Neural progenitor cell (in vitro differentiated cells): ENCODE measurements around the gene NUDT22. TPM values are rescaled to one million over a fixed set of nuclear protein-coding genes. Genes with fewer than 3 reads are reported as not detected.

Experiments used
- DNase-seq: peaks from one replicate; pipeline ENCODE4 v3.0.0-alpha.2; 2016; ENCODE audit warnings: low spot score
- H2AFZ ChIP-seq: fragments of 200-600 bp; sonication (generic); replicated peaks from 2 replicates; pipeline ENCODE4 v1.6.1; 2016; ENCODE audit warnings: antibody characterized with exemption
- H3F3A ChIP-seq: fragments of 200-600 bp; sonication (generic); 2 replicates; pipeline ENCODE4 v1.6.1; 2016; ENCODE audit warnings: antibody characterized with exemption, low read depth
- H3K27ac ChIP-seq: fragments of 200-600 bp; sonication (generic); 2 replicates; pipeline ENCODE4 v1.5.1; 2016; ENCODE audit warnings: mild to moderate bottlenecking
- H3K27me3 ChIP-seq: fragments of 200-600 bp; sonication (generic); 2 replicates; pipeline ENCODE4 v1.6.1; 2016; ENCODE audit warnings: mild to moderate bottlenecking, moderate library complexity
- H3K36me3 ChIP-seq: fragments of 200-600 bp; sonication (generic); 2 replicates; pipeline ENCODE4 v1.5.1; 2016
- H3K4me1 ChIP-seq: fragments of 200-600 bp; sonication (generic); 2 replicates; pipeline ENCODE4 v1.6.1; 2016; ENCODE audit warnings: mixed run types
- H3K4me2 ChIP-seq: fragments of 200-600 bp; sonication (generic); 2 replicates; pipeline ENCODE4 v1.6.1; 2016
- H3K4me3 ChIP-seq: fragments of 200-600 bp; sonication (generic); 2 replicates; pipeline ENCODE4 v1.5.1; 2016
- H3K79me2 ChIP-seq: fragments of 200-600 bp; sonication (generic); 2 replicates; pipeline ENCODE4 v1.6.1; 2016; ENCODE audit warnings: low read depth
- H3K9ac ChIP-seq: fragments of 200-600 bp; sonication (generic); 2 replicates; pipeline ENCODE4 v1.6.1; 2016
- H3K9me3 ChIP-seq: fragments of 200-600 bp; sonication (generic); 2 replicates; pipeline ENCODE4 v1.5.1; 2016; ENCODE audit warnings: low read depth
- H4K20me1 ChIP-seq: fragments of 200-600 bp; sonication (generic); 2 replicates; pipeline ENCODE4 v1.6.1; 2016; ENCODE audit warnings: low read depth
- H3K27ac Mint-ChIP-seq: 3 replicates; pipeline ENCODE4 v1.8.0; 2021; ENCODE audit warnings: mixed read lengths
- H3K27me3 Mint-ChIP-seq: 2 replicates; pipeline ENCODE4 v1.8.0; 2022; ENCODE audit warnings: low read depth, mild to moderate bottlenecking, inconsistent platforms, moderate library complexity, mixed read lengths; ENCODE audit not compliant: insufficient read depth
- H3K36me3 Mint-ChIP-seq: 3 replicates; pipeline ENCODE4 v1.8.0; 2021; ENCODE audit warnings: mixed read lengths
- H3K4me1 Mint-ChIP-seq: 3 replicates; pipeline ENCODE4 v1.8.0; 2021; ENCODE audit warnings: mixed read lengths
- H3K4me3 Mint-ChIP-seq: 3 replicates; pipeline ENCODE4 v1.8.0; 2021; ENCODE audit warnings: mild to moderate bottlenecking, moderate library complexity, mixed read lengths
- H3K9me3 Mint-ChIP-seq: 3 replicates; pipeline ENCODE4 v1.8.0; 2020; ENCODE audit warnings: mixed read lengths
- EZH2 ChIP-seq: fragments of 200-600 bp; sonication (generic); IDR thresholded peaks from 2 replicates; pipeline ENCODE4 v1.6.1; 2017; ENCODE audit warnings: antibody characterized with exemption, mild to moderate bottlenecking, moderate library complexity
- EZH2phosphoT487 ChIP-seq: fragments of 200-600 bp; sonication (generic); IDR thresholded peaks from 2 replicates; pipeline ENCODE4 v1.6.1; 2017; ENCODE audit warnings: antibody characterized with exemption
- total RNA-seq: library from RNA; depleted of rRNA; stranded (reverse); fragments of >200 nt; gene quantifications from 2 replicates; pipeline ENCODE4 v1.2.3, GENCODE V29; 2015; ENCODE audit warnings: low replicate concordance
- TF ChIP-seq, protein P1 (sequence below): fragments of 200-600 bp; sonication (generic); IDR thresholded peaks from 2 replicates; pipeline ENCODE4 v1.5.1; 2017; ENCODE audit warnings: antibody characterized with exemption, mild to moderate bottlenecking

The NUDT22 gene
- total RNA-seq, 1 donor from 2014 or later, result 23.5 TPM

- Mint-ChIP-seq H3K4me3 (no peak overlapping the region), H3K27me3 (peaks cover 8% of the 10 kb centered on the region), H3K27ac (peak overlapping the region; percentile 42), H3K9me3 (peaks cover 2% of the 10 kb centered on the region), H3K36me3 (peaks cover 5% of the 10 kb centered on the region), H3K4me1 (peaks cover 33% of the 10 kb centered on the region)
- no peaks in the 10 kb centered on the region for H3K9me3 ChIP-seq
- H3K4me1 ChIP-seq, result peaks cover 9% of the 10 kb centered on the region
- H3K27ac ChIP-seq, result no peak overlapping the region
- no peak overlapping the region for H3K4me2 ChIP-seq
- H4K20me1 ChIP-seq, result peaks cover 19% of the 10 kb centered on the region
- H3K9ac ChIP-seq, result no peak overlapping the region
- H3K79me2 ChIP-seq, result peaks cover 19% of the 10 kb centered on the region
- TF ChIP-seq EZH2 (no peak), EZH2phosphoT487 (no peak)
- TF ChIP-seq, protein P1, sequence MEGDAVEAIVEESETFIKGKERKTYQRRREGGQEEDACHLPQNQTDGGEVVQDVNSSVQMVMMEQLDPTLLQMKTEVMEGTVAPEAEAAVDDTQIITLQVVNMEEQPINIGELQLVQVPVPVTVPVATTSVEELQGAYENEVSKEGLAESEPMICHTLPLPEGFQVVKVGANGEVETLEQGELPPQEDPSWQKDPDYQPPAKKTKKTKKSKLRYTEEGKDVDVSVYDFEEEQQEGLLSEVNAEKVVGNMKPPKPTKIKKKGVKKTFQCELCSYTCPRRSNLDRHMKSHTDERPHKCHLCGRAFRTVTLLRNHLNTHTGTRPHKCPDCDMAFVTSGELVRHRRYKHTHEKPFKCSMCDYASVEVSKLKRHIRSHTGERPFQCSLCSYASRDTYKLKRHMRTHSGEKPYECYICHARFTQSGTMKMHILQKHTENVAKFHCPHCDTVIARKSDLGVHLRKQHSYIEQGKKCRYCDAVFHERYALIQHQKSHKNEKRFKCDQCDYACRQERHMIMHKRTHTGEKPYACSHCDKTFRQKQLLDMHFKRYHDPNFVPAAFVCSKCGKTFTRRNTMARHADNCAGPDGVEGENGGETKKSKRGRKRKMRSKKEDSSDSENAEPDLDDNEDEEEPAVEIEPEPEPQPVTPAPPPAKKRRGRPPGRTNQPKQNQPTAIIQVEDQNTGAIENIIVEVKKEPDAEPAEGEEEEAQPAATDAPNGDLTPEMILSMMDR, result no peak
- H3K4me3 ChIP-seq, result no peak overlapping the region
- no peaks in the 10 kb centered on the region for H3K27me3 ChIP-seq
- H3K36me3 ChIP-seq, result no peaks in the 10 kb centered on the region
- DNase-seq, result no peak
- H3F3A ChIP-seq, result peaks cover 19% of the 10 kb centered on the region
- no peak overlapping the region for H2AFZ ChIP-seq
Measured at GRCh38 chr11:64178951-64179639, 47.0 kb upstream of the NUDT22 start.

DNA sequence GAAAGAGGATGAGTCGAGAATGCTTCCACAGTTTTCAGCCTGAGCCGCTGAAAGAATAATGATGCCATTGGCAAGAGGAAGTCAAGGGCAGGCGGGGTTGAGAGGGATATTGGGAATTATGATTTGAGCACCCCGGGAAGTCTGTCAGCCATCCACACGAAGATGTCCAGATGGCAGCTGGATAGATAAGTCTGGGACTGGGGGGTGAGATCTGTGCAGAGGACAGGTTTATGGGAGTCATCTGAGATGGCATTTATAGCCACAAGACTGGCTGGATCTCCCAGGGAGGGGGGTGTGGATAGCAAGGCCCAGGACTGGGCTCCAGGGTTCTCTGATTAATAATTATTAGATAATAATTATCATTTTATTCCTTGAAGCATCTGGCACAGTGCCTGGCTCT, 45.2 kb upstream of the NUDT22 start:
- peaks cover 6% of the 10 kb centered on the region for H3K36me3 Mint-ChIP-seq
- TF ChIP-seq, protein P1, result no peak
- no peak for TF ChIP-seq EZH2
- TF ChIP-seq EZH2phosphoT487, result no peak
- H3K4me1 Mint-ChIP-seq, result peaks cover 37% of the 10 kb centered on the region
- Histone ChIP-seq H4K20me1 (peaks cover 19% of the 10 kb centered on the region), H3K9ac (no peak overlapping the region), H3K4me2 (no peak overlapping the region), H3K27me3 (no peaks in the 10 kb centered on the region), H3K9me3 (no peaks in the 10 kb centered on the region), H3K4me1 (peaks cover 9% of the 10 kb centered on the region), H3K36me3 (no peaks in the 10 kb centered on the region), H3K79me2 (peaks cover 29% of the 10 kb centered on the region), H2AFZ (no peak overlapping the region), H3K27ac (no peak overlapping the region), H3F3A (peaks cover 33% of the 10 kb centered on the region), H3K4me3 (no peak overlapping the region)
- H3K27me3 Mint-ChIP-seq, result peaks cover 13% of the 10 kb centered on the region
- no peak for DNase-seq
- H3K9me3 Mint-ChIP-seq, result peaks cover 2% of the 10 kb centered on the region
- no peak overlapping the region for H3K4me3 Mint-ChIP-seq
- H3K27ac Mint-ChIP-seq, result peak overlapping the region; percentile 54

DNA sequence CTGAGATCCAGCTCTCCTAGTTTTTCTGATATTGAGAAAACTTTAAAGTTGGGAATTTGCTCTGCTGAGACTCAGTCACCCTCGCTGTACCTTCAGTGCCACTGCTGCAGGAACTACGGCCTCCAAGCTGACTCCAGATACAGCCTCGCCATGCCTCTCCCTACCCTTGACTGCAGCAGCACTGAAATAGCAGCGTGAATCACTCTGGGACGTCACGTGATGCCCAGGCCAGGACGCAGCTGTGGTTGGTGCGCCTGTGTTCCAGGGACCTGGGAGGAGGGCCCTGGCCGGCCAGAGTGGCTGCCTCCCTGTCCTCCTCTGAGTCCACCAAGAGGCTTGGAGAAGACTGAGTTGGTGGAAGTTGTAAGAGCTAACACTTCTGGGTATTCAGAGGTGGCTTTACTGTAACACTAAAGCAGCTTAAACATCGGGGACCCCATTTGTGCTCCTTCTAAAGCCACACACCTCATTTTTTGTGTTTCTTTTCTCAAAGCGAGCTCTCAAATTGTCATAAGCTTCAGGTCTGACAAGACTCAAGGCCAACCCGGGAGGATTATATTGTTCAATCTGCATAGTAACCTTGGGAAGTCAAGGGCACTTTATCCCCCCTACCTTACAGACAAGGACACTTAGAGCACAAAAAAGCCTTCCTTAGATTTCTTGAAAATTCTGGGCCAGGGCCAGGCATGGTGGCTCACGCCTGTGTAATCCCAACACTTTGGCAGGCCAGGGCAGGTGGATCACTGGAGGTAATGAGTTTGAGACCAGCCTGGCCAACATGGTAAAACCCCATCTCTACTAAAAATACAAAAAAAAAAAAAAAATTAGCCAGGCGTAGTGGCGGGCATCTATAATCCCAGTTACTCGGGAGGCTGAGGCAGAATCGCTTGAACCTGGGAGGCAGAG, 44.3 kb upstream of the NUDT22 start:
- H3K36me3 ChIP-seq, result no peaks in the 10 kb centered on the region
- H3K27me3 ChIP-seq, result no peaks in the 10 kb centered on the region
- H3K4me3 ChIP-seq, result no peak overlapping the region
- peak; percentile 74 for DNase-seq
- peaks cover 3% of the 10 kb centered on the region for H3K9me3 Mint-ChIP-seq
- peak overlapping the region; percentile 40 for H3K27ac Mint-ChIP-seq
- H3F3A ChIP-seq, result peaks cover 33% of the 10 kb centered on the region
- H3K9ac ChIP-seq, result no peak overlapping the region
- H3K4me3 Mint-ChIP-seq, result peak overlapping the region; percentile 46
- peaks cover 7% of the 10 kb centered on the region for H3K36me3 Mint-ChIP-seq
- H3K4me1 ChIP-seq, result peaks cover 9% of the 10 kb centered on the region
- peaks cover 15% of the 10 kb centered on the region for H3K27me3 Mint-ChIP-seq
- H4K20me1 ChIP-seq, result peaks cover 19% of the 10 kb centered on the region
- H3K9me3 ChIP-seq, result no peaks in the 10 kb centered on the region
- no peak overlapping the region for H2AFZ ChIP-seq
- peaks cover 29% of the 10 kb centered on the region for H3K79me2 ChIP-seq
- H3K4me2 ChIP-seq, result peak overlapping the region; percentile 9
- TF ChIP-seq EZH2, result no peak
- no peak overlapping the region for H3K27ac ChIP-seq
- peaks cover 39% of the 10 kb centered on the region for H3K4me1 Mint-ChIP-seq
